C4-2B (cell line): Measurements from ENCODE around the gene PRKD2.

Source experiments
- CTCF ChIP-seq: fragments of 450-650 bp; conservative IDR thresholded peaks from 2 replicates; pipeline ENCODE4 v1.5.1; 2017; ENCODE audit warnings: mild to moderate bottlenecking
- ZFX ChIP-seq: fragments of 450-650 bp; IDR thresholded peaks from 2 replicates; pipeline ENCODE4 v1.6.1; 2017

GRCh38 chr19:46630586-46631205 lies 86.2 kb downstream of the PRKD2 start:
- TF ChIP-seq CTCF (no peak), ZFX (no peak)
